HG03025 (cell line): ENCODE data around the gene NRIP1.

Experiments
- ATAC-seq: cut with Tn5 transposase; IDR thresholded peaks from one replicate; pipeline ENCODE4 v1.9.1; 2021; ENCODE audit warnings: mild to moderate bottlenecking, moderate library complexity; ENCODE audit not compliant: unreplicated experiment, low FRiP score

The NRIP1 gene

DNA sequence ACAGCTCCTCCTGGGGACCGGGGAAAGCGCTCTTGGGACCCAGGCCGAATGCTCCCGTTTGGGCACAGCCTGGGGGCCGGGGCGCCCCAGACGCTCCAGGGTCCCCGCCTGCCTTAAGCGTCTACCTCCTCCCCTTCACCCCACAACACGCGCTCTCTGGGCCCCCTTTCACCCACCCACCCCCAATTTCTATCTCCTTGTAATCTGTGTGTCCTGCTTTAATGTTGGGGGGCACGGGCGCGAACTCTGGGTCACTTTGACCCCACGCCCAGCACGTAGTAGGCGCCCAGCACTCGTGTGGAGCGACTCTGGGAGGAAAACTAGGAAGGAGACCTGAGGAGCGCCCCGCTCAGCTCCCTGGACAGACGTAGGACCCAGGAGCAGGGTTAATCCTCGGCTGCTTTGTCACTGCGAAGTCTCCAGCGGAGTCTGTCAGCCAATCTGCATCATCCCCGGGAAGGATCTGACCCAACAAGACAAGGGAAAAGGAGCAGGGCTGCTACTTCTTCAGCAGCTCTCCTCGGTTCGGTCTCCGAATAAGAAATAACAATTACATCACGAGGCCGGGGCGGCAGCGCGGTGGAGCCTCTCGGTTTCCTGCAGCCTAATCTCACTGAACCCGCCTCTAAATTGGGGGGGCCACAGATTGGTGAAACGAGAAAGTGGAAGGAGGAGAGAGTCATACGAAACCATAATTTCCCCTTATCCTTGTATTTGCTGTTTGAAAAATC lies 757 bp upstream of the NRIP1 start:
- ATAC-seq, result no peak

DNA sequence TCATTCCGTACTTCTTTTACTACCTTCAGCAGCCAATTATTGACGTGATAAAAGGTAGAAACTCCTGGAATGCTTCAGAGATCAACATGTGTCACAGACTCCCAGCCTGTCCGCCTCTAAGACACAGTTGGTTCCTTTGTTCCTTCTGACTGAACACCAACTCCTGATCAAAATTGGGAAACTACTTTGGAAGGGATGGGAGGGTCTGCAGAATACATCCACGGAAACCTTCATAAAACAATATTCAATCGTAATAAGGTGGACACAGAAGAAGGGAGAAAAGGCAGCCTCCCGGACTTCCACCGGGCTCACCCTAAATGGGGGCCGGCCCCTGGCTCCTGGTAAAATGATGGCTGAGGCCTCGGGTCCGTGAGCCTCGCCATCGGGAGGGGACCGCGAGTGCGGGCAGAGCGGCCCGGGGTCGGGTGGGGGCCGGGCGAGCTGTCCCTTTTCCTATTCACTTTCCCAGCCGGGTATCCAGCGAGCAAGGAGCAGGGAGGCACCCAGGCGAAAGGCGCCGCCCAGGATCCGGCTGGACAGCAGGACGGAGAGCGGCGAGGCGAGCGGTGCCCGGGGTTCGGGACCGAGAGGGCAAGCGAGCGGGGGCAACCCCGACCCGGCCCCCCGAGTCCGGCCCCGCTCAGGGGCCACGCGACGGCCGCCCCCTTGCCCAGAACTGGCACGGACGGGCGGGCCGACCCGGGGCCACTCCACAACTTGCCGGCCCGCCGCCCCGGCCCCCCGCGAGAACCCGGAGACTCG lies 805 bp downstream of the NRIP1 start:
- ATAC-seq, result peak; percentile 14

DNA sequence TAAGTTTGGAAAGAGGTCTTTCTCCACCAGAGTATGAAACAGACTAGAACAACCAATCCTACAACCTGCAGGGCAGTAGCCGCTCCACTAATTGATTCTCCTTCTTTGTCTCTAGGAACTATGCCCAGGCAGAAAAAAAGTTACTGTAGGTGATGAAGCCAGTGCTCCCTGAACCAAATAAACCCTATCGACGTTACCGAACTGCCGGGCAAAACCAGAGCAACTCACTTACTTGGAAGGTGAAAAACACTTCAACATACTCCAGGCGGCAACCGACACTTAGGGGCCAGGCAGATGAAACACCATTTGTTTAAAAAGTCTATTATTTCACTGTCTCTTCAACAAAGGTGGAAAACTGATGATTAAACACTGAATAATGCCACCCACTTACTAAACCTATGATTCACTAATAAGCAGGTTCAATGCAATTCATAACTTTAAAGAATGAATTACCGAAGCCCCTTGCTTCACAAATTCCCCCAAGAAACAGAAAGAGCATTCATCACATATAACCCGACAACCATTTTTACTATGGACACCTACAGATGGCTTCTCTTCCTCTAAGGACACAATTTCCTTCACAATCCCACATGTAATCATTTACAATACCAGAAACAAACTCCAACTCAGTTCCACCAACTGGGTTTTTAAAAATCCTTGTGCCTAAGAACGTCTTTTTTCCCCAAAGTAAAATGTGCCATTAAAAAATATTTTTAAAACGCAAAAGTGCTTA lies 1.6 kb downstream of the NRIP1 start:
- ATAC-seq, result no peak

DNA sequence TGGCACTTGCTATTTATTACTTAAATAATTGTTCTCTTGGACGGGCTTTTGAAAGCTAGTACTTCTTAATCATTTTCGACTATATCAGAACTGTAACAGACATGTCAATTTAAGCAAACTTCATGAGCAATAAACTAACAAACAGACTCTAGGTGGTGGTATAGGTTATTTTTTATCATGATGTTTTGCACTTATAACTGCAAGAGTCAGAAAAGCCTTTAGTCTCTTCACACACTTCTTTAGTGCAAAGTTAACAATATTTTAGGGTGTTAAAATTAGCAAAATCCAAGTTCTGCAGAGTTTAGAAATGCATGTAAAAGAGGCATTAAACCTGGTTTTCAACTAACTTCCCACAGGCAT lies 2.2 kb downstream of the NRIP1 start:
- no peak for ATAC-seq

DNA sequence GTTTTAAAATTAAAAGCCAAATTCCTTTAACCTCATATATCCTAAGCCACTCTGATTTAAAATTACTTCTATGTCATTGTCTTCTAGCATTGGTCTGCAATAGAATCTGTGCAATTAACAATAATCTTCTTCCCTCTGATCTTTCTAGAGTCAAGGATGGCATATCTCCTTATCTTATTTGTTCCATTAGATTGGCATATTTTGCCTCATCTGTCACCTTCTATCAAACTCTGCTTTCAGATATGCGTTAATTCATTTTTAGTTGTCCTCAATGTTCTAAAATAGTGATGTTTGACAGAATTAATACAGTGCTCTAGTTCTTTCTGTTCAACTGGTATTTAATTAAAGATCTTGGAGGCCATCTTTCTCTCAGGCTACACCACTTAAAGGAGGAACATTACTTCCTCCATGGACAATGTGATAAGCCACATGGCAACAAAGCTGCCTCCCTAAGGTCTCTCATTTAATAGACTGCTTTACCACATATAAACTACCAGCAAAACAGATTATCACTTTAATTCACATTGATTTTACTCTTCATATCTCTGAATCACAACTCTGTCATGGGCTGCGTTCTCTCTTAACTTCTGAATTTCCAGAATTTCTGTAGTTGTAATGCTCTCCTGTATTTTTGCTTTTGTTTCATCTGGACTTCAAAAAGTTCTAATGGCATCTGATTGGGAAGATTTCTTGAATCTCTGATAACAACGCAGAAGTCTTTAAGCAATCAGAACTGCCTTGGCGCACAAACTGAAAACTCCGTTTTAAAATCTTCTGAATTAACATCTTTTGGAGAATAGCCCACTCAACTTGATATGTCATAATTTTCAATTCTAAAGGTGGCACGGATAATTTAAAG lies 2.8 kb downstream of the NRIP1 start:
- no peak for ATAC-seq

DNA sequence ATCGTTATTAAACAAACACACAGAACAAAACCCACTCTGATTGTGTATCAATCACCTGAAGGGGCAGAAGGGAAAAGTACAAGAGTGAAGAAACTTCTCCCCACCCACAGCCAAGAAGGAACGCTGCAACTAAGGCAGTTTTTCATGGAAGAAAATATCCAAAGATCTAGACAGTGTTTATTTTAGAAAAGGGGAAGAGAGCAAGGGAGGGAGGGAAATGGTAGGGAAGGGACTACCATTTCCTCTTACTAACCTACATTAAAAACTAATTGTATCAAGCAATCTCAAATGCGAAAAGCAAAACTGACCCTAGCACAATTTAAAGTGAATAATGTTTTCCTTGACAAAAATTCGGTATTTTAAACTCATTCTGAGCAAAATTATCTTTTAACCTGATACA lies 3.5 kb downstream of the NRIP1 start:
- ATAC-seq, result no peak

DNA sequence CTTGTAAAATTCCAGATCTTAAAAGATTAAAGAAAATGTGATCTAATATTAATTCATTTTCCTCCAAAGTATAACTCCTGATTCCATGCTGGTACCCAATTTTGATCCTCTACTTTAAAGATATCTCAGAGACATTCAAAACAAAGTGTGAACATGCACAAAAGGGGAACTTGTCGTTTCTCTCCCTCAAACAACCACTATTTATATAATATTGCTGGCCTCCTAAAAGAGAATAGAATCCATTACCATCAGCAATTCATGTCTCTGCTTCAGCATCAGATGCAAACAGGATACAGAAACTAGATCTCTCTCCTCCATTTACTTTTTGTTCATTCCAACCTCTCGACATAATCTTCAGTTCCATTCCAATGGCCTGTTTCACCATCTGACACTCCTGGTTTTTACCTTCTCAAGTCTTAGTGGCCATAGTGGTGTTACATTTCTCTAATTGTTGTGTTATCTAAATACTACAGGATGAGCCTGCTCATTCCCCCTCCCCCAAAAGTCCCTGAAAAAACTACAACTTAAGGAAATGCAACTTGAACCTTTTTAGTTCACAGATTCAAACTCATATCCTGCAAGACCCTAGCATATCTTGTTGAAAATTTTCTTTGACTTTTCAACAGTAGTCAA lies 4.1 kb downstream of the NRIP1 start:
- ATAC-seq, result no peak

DNA sequence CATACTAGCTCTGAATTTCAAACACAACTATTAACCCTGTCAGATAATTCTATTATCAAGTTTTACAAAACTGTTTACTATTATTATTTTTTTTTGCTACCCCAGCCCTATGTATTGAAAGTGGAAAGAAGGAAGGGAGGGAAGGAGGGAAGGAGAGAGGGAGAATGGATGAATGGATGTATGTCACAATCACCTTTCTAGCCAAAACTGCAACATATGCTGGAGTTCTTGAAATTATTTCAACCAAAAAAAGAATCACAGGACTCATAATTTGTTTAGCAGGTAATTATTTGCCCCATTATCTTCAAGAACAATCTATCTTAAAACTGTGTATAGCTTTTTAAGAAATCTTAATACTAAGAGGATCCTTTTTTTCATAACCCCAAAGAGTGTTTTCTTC lies 5.4 kb downstream of the NRIP1 start:
- no peak for ATAC-seq

DNA sequence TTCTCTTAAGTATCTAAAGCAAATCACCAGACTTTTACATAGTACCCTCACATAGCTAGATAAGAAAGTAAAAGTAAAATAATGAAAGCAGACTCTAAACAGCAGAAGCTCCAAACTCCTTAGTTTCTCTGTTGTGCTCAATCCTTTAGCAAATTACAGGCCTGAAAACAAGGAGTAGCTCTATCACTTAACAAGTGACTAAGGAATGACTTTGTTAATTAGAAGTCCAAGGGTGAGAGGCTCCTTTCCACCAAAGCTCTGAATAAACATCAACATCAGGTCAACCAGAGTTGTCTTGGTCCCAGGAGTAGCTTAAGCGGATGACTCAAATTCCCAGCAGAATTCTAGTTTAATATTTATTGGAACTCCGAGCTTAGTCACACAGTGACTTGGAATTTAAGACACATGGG lies 5.9 kb downstream of the NRIP1 start:
- ATAC-seq, result no peak

DNA sequence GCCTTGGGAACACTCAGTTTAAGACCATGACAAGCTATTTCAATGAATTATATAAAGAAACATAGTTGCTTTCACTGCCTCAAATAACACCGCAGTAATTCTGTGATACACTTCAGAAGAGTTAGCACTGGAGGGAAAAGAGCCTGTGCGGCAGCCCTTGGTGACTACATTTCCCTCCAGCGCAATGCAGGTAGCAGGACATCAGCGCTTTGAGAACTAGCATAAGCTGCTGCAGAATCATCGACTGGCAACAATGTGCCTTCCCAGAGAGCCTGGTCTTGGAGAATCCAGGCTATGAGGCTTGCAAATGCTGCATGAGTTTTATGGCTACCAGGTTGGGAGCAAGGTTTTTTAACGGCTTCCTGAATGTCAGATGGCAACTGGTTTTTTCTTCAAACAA lies 7.5 kb downstream of the NRIP1 start:
- ATAC-seq, result no peak

DNA sequence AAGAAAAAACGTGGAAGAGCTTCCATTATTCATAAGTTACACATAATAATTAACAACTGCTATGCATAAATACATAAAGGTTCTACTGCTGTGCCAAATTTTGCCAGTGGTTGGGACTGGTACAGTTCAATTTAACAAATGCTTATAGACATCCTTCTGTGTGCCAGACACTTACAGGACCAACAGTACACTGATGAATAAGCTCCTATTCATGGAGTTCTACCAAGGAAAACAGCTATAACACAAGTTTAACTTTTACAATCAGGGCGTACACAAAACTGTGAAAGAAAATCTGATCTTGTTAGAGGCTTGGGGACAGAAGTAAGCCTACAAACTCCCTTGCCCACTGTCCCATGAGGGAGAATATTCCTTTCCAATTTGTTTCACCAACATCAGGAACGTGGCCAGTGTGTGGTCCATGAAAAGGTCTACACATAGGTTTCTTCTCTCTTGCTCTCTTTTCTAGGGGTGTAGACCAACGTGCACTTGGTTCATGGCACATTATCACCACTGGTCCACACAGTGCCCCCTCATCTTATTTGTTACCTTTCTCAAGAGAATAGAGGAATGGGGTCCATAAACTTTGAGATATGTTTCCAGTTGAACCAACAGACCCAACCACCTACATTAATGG lies 10.1 kb downstream of the NRIP1 start:
- ATAC-seq, result no peak

DNA sequence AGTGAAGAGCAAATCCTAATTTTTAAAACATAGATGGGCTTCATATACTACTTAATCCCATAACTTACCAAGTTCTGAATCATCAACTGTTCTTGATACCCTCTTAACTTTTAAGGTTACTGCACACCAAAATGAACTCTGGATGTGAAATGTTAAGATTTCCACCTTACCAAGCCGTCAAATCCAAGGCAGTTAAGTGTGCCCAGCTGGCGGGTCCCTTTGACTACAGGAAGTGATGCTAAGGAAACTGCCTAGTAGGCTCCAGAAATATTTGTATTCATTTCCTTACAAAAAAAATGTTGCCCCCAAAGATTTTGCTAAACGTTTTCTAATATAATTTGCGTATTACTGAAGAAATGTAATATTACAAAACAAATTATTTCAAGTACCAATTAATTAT lies 10.7 kb downstream of the NRIP1 start:
- ATAC-seq, result no peak

DNA sequence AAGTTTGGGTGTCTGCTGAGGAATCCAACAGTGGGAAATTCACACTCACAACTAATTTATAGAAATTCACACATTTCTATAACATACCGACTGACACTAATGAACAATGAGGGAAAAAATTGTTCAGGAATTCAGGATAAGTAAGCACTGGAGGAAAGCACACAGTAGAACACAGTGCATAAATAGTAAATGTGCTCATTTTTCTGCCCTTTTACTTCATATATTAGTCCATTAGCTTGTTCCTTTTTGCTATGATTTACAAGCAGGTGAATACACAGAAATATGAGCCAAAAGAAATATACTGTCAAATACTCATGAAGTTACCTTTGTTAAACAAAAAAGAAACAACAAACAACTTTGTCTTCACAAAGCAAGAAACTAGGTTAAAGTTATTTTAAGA lies 11.3 kb downstream of the NRIP1 start:
- no peak for ATAC-seq

DNA sequence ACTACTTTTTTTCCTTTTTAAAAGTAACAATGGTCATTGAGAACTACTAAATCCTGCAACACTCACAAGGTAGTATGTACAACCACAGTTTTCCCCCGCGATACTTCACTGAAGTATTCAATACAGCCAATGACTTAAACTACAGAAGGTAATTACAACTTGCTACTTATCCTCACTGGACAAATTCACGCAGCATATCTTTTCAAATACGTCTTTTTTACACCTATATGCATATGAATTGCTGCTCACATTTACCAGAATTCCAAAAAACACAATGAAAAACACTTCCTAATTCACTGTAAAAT lies 12.4 kb downstream of the NRIP1 start:
- no peak for ATAC-seq

DNA sequence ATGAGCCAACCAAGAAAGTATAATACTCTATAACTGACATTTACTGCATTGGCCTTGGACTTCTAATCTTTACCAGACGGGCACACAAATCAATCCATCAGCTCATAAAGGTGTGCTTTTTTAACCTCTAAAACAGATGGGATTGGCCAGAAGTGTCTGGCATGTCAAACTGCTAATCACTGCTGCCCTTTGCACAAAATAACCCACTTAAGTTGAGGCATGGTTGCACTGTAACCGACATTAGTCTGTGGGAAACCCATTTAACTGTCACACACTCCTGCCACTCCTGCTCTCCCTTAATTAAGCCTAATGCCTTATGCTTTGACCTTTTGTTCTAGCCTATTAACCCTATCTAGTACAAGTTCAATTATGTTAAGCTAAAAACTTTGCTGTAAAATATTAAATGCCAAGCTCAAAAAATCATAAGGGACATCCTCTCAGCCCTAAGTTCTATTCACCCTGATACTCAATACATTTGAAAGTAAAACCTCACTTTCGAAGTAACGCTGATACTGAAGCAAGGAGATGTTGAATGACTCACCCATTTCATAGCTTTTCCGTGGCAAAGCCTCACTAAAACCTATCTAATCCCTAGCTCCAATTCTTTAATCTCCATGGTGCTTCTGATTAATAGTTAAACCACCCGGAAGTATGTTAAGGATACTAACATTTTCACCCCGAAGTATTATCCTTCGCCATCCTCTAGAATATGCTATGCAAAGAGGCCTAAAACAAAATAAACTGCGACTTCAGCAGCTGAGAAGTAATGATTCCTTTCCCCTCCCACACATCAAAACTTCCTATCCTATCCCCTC lies 12.9 kb downstream of the NRIP1 start:
- ATAC-seq, result no peak

DNA sequence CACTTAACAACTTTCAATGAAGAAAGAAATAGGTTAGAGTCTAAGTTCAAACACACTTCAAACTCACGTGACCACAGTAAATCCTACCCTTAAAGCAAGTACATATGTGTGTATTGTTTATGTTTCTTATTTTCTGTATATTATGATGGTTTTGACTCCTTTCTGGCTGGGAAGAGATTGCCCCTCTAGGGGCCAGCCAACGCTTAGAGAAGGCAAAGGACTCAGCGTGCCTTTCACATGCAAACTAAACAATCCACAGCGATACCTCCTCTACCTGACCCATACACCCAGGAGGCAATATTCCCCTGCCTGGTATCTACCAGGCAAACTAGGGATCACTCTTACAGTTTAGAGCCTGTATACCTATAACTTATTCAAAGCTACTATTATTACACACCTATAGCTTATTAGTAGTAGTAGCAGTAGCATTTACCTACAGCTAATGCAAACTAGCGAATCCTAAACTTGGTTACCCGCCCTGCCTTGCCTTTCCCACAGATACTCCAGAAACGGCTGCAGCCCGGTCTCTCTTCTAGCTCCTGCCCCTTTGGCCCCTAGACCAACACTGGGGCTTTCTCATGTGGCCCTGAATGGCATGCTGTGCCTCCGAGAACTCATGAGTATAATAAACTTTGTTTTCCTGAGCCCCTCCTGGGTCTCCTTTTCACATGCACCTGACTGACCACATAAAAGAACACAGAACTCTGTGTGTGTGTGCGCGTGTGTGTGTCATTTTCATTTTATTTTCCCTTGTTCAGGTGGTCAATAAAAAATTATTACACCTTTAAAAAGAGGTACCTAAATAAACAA lies 14.0 kb downstream of the NRIP1 start:
- no peak for ATAC-seq

DNA sequence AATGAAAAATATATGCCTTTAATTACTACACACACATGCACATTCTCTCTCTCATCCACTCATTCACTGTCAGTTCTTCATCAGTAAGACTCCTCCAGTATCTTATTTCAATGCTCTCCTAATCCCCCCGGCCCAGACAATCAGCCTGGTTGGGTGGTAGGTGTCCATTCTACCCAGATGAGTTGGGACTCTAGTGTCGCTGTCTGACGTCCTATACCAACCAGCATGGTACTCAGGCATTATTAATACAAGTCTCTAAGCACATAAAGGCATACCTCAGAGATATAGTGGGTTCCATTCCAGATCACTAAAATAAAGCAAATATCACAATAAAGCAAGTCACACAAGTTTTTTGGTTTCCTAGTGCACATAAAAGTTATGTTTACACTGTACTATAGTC lies 19.8 kb downstream of the NRIP1 start:
- ATAC-seq, result no peak

DNA sequence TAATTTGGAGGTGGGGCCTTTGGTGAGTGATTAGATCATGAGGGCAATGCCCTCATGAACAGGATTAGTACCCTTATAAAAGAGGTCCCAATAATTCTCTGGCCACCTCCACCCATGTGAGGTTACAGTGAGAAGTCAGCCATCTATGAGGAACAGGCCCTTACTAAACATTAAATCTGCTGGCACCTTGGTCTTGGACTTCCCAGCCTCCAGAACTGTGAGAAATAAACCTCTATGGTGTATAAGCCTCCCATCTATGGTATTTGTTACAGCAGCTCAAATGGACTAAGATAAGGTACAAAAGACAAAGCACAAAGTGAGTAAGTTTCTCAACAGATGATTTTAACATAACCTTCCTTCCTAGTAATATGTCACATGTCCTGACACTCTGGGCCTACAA lies 22.3 kb downstream of the NRIP1 start:
- no peak for ATAC-seq
